NCI-H128 (cell line): ENCODE data around the gene GLIS1.
A peak's percentile ranks its signal among the peaks of the same experiment; 100 is the strongest.

Experiments
- DNase-seq: peaks from one replicate; lab custom pipeline; 2025; ENCODE audit not compliant: unreplicated experiment; lab: John Stamatoyannopoulos, UW

The GLIS1 gene

DNA sequence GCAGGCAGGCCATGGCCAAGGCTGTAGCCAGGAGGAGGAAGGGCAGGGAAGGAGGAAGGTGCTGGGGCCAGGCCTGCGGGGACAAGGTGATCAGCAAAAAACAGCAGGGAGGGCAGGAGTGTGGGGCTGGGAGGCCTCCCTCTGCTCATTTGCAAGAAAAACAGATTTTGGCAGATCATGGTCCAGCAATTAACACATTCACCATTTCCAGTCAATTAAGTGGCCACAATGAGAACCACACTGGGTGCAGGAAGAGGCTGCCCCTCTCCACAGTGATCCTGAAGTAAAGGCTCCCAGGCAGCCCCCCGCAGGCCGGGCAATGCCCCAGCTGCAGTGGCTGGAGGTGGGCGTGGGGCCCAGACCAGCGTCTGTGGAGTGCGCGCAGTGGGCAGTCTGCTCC is 225.1 kb downstream of the GLIS1 start:
- DNase-seq = no peak

DNA sequence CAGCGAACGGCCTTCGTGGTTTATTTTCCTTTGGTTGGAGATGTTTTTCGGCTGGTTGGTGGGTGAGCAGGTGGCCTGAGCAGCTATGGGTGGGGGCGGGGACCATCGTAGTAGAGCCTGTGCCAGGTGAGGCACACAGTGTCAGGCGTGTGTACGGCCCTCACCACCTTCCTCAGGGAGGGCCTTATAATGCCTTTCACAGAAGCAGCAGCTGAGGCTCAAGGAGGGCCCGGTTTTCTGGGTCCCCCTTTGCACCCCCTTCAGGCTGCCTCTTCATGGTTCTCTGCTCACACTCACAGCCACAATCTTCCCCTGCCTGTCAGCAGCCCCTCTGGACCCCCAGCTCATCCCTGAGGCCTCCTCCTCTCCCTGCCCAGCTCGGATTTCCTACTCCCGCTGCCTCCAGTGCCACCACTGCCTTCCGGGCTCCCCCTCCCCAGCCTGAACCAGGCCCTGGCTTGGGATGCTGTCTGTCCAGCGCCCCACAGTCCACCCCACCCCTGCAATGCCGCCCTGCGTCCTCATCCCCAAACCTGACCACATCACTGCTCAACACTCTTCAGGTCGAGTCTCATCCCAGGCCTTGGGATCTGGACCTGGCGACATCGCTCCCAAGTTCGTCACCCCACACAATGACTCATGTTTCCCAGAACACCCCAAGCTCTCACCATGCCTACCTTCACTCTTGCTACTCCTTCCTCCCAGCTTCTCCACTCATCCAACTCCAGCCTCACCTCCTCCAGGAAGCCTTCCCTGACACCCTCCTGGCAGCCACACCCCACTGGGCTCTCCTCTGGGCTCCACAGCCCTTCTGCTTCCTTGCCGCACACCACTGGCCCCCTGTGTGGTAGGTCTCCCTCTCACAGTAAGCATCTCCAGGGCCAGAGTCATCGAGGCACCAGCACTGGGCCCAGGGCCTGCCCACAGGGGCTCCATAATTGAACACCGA is 225.9 kb downstream of the GLIS1 start:
- no peak for DNase-seq

DNA sequence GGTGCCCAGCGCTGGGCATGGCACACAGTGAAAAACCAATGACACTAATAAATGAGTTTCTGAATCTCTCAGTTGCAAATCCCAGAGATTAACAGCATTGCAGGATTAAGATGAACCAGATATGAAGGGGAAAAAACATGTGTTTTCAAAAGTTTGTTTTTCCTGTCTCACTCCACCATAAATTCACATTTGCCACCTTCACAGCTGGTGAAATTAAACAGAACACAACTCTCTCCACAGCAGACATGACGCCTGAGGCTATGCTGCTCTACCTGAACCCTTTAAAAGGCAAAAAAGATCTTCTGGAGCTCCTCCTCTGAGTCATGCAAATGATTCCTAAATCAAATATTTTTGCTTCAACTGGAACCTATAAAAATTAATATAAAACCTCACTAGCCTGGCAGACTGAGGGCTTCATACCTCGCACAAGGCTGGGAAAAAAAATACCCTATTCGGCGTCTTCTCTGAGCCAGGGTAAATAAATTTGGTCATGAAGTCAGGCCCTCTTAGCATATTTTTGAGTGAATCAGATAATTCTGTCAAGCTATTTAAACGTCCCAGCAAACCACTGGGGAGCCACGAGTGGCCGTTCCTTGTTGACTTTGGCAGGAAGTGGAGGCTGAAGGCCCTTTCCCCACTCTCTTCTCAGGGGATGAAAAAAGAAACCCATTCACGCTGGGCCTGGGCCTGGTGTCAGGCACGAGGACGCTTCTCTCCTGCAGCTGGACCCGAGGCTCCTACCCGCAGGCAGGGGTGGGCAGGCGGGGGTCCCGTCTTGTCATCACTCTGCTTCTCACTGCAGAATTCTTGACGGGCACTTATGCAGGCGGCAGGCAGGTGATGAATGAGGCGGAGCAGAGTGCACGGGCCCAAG is 226.8 kb downstream of the GLIS1 start:
- DNase-seq = peak; percentile 37

DNA sequence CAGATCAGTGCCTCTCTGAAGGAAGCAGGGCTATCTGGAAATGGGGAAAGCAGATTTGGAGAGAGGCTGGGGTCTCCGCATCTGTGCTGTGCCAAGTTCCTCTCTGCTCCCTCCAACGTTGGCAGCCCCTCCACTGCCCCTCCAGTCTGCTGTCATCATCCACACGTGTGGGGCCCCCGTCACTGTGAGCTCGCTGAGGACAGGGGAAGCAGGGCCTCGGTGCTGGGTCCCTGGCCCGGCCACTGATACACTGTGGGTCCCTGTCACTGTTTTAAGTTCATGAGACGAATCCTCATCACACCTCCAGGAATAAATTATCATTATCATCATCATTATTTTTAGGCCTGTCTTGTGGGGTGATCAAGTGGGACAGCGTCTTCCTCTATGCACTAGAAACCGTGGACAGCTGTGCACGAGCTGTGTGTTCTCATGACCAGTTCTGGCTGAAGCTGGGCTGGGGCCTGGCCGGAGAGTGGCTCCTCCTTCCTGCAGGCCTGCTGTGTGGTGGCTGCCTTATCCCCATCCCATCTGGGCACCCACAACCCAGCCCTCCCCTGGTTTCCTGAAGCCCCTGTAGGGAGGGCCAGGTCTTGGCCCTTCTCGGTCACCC is 227.5 kb downstream of the GLIS1 start:
- DNase-seq = no peak

DNA sequence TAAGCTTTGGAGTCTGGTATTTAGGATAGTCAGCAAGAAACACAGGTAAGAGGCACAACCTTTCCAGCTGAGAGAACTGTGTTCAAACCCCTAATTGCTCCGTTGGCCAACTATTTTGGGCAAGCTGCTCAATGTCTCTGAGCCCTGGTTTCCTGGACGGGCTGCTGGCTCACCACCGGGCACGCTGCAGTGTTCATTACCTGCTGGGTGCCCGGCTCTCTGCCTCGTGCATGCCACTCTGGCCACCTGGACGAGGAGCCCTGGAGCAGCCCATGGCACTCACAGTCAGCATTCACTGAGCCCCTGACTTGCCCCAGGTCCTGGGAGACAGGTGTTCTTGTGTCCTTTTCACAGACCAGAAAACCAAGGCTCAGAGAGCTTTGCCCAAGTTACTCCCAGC is 228.7 kb downstream of the GLIS1 start:
- DNase-seq = no peak

DNA sequence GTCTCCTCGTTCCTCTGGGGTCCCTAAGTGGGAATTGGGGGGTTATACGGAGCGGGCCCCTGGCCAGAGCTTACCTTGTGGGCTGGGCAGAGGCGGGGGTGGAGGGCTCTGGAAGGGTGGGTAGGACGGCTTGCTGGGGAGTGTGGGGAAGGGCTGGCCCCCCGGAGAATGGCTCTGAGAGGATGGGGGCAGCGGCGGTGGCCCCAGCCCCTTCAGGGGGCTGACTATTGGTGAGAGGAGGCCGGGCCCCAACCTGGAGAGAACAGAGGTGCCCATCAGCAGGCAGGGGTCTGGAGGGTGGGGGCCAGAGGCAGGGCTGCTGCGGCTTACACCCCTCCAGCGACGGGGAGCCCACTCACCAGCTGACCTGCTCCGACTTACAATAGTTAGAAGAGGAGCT is 229.2 kb downstream of the GLIS1 start:
- no peak for DNase-seq

- DNase-seq = no peak
Observed at GRCh38 chr1:53508991-53509666, 229.8 kb downstream of the GLIS1 start.

DNA sequence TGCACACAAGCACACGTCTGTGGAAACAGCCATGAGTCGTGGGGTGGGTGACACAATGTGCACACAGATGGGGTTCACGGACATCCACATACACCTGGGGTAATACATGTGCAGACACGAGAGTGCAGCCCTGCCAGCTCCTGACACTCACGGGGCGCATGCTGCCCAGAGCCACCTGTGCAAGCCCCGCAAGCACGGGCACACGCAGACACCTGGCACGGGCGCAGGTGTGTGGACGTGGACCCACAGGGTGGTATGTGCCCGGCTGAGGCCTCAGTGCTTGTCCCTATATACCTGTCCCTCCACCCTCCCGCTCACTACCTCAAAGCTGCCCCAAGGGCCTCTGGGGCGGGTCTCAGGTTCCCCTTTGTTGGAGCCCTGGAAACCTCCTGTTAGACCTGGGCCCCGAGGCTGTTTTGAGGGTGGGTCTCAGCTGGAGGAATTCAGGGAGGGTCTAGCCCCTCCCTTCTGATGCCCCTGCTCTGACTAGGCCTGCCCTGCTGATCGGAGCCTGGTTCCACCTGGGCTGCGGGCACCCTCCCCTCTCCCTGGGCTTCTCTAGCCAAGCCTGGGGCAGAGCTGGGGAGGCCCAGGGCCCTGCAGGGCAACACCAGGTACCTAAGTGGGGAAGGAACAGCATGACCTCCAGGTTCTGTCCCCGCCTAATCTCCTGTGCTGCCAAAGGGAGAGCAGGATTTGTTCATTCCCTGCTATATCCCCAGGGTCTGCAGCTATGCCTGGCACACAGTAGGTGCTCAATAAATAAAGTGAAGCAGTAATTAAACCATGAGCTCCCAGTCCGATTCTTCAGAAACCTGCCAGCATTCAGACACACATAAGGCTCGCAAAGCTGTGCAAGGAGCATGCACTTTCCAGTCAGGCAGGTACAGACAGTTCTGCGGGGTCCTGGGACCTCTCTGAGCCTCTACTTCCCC is 230.6 kb downstream of the GLIS1 start:
- DNase-seq = no peak

- no peak for DNase-seq
Observed at GRCh38 chr1:53507116-53507820, 231.7 kb downstream of the GLIS1 start.

DNA sequence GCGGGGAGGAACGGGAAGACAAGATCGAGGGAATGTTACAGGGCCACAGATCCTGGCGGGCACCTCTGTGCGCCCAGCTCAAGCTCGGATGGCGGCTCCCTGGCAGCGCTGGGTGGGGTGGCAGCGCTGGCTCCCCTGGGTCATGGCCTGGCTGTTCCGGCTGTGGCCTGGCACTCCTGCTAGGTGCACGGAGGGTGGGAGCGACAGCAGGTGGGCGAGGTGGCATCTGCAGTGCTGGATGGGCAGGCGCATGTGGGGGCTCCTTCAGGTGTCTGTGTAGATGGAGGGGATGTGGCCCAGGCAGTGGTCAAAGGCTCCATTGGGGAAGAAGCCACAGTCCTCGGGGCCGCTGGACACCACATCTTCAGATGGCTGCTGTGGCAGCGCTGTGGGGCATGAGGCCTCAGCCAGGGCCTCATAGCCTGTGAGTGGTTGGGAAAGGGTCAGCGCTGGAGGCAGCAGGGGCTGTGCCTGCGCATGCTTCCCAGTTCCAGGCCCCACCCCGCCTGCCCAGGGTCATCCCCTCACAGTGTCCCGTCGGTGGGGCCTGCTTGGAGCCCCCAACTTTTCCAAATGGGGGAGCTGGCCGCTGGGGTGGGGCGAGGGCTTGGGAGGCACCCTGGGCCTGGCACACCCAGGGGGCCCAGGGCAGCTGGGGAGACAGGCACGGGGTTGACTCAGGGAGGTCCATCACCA is 232.5 kb downstream of the GLIS1 start:
- DNase-seq = no peak

GRCh38 chr1:53505891-53506290 is 233.1 kb downstream of the GLIS1 start:
- no peak for DNase-seq

DNA sequence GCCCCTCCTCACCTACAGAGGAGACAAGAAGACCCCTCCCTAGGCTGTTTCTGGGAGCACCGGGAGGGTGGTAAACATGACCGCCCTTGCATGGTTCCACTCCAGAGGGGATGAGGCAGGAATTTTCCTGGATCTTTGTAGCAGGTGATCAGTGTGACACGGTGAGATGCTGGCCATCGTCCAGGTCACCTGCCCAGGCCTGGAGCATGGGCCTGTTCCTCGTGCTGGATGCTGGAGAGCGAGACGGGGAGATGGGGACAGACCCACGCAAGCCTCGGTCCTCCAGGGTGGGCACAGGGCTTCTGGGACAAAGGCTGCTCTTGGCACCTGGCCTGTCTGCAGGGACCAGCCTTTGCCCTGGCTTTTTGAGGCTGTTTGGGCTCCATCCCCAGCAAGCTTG is 233.6 kb downstream of the GLIS1 start:
- DNase-seq = no peak

DNA sequence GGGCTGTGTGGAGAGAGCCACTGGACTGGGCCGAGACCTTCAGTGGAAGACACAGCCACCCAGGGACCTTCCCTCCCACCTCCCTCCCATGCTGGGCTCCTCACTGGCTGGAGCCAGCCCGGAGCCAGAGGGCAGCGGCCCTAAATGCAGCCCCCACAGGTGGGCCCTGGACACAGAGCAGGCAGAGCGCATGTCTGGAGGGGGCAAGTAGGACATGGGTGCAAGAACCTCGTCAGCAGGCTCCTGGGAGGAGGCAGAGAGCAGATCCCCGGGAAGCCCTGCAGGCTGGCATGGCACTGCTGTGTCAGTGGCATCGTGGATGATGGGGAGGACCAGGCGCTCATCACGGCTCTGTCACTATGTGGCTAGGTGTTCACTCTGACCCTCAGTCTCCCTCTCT is 234.1 kb downstream of the GLIS1 start:
- no peak for DNase-seq

DNA sequence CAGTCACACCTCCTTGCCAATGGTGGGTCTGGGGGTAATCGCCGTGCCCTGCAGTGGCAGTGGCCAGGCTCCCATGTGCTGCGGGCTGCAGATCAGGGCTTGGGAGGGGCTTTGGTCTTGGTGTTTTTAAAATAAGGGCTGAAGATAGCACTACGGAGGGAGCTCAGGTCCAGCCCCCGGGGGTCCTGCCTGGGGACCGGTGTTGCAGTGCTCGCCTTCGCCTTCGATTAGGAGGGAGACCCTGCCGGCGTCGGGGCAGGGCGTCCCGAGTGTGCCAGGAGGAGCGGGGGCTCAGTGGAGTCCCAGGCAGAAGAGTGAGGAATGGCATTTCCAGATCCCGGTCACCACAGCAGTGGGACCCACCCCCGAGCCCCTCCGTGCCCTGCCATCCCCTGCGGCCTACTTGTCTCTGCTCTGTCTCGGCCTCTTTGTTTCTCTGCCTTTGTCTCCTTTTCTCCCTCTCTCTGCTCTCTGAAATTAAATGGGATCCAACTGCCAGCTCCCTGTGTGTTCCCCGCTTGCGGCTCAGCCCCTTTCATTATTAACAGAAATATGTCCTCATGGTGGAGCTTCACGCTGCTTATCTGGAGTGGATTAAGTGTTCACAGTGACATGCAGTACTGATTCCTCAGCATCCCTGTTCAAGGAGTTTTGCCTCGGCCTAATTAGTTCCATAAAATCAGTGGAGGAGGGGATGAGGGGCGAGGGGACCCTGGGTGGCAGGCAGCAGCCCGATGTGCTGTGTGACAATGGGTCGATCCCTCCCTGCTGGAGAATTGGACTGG is 235.3 kb downstream of the GLIS1 start:
- no peak for DNase-seq

- no peak for DNase-seq
Observed at GRCh38 chr1:53502641-53503432, 236.1 kb downstream of the GLIS1 start.

DNA sequence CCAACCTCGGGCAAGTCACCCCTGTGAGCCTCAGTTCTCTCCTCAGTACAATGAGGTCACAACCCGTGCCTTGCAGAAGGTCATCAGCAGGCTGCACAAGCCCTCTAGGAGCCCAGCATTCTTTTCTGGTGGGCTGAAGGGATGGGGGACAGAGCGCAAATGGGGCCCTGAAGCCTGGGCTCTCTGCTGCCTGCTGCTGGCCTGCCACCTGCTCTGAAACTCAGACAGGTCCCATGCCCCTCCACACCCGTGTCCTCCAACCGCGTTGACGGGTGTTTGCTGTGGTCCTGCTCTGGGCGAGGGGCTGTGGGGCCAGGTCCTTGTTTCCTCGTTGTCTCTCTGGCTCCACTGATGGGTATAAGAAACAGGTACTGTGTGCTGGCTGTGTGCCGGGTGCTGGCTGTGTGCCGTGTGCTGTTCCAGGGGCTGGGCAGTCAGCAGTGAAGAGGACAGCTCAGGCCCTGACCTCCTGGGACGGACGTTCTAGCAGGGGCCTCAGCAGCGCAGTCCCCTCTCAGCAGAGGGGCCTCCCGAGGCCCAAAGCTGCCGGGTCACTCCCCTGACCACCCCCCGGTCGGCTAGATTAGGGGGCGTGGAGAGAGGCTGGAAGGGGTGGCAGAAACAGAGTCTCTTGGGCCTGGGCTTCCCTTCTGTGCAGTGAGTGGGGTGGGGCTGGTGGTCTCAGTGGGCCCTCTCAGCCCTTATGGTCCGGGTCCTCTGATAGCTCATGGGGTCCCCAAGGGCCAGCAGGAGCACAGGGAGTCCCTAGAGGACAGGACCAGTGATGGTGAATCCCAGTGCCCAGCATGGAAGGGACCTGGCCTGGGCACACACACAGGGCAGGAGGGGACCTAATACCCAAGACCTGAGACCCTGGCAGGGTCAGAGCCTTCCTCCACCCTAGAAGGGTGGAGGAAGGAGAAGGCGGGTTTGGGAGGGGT is 237.6 kb downstream of the GLIS1 start:
- DNase-seq = no peak
